Peyer's patch (tissue), 4 donors: ENCODE measurements around the gene GJB2.

ENCODE experiments used
- CTCF ChIP-seq, 6 experiments: fragments of 450-650 bp in 4 of 6; fragments of 200-600 bp in 2 of 6; sonication (generic) in 1 of 6; IDR thresholded peaks; one replicate each; pipeline ENCODE4 v1.5.1; 2017 to 2019; ENCODE audit warnings: antibody characterized with exemption in 6 of 6, mild to moderate bottlenecking in 3 of 6, moderate library complexity in 1 of 6
- POLR2A ChIP-seq, 2 donors: fragments of 450-650 bp; IDR thresholded peaks; one replicate each; pipeline ENCODE4 v1.5.1; 2017; ENCODE audit warnings: antibody characterized with exemption in 2 of 2, mild to moderate bottlenecking in 2 of 2, moderate library complexity in 2 of 2

DNA sequence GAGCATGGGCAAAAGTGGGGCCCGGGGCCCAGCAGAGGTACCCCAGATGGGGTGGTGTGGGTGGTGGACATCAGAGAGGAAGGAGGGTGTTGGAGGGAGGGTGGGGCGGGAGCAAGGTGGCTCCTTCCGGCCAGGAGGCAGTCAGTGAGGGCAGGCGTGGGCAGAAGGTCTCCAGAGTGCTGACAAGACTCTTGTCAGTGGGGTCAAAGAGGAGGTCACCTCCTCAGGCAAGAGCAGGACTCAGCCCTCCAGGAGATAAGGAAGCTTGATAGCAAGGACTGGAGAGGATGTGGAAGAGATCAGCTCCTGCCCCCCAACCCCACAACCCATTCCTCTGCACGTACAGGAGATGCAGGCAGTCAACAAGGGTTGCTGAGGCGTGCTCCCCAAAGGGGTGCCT lies 41.7 kb downstream of the GJB2 start:
- TF ChIP-seq CTCF (IDR thresholded peaks at IDR 0.05): no peak
- no peak for TF ChIP-seq POLR2A (IDR thresholded peaks at IDR 0.05)
